IPS DF 6.9 (cell line): ENCODE measurements around the gene CISH.

Experiments used
- DNase-seq: peaks from one replicate; pipeline ENCODE4 v3.0.0-alpha.2; 2013; ENCODE audit warnings: low read depth, low spot score
- H3K27ac ChIP-seq: one replicate; pipeline ENCODE4 v1.5.1; 2013; ENCODE audit warnings: low read length, control low read depth
- H3K27me3 ChIP-seq: 2 replicates; pipeline ENCODE4 v1.6.1; 2013; ENCODE audit warnings: mild to moderate bottlenecking, low read length; ENCODE audit not compliant: control insufficient read depth, insufficient read depth
- H3K36me3 ChIP-seq: 2 replicates; pipeline ENCODE4 v1.6.1; 2013; ENCODE audit warnings: low read length; ENCODE audit not compliant: control insufficient read depth, insufficient read depth
- H3K4me1 ChIP-seq: 2 replicates; pipeline ENCODE4 v1.6.1; 2013; ENCODE audit warnings: low read length; ENCODE audit not compliant: control insufficient read depth, insufficient read depth
- H3K4me3 ChIP-seq: 2 replicates; pipeline ENCODE4 v1.5.1; 2013; ENCODE audit warnings: mild to moderate bottlenecking, low read length
- H3K9me3 ChIP-seq: 2 replicates; pipeline ENCODE4 v1.6.1; 2013; ENCODE audit warnings: low read length, inconsistent platforms; ENCODE audit not compliant: control insufficient read depth, insufficient read depth
- WGBS: extraction: QIAGEN DNeasy Blood & Tissue Kit; methylation state at CpG from one replicate; pipeline ENCODE4 v1.1.7; 2013; ENCODE audit warnings: mixed read lengths, missing lambda C conversion rate; ENCODE audit not compliant: insufficient read length, insufficient coverage; 5-methylcytosine and 5-hydroxymethylcytosine counted together

The CISH gene

GRCh38 chr3:50612970-50613846, 1.6 kb upstream of the CISH start:
- H3K4me3 ChIP-seq = no peak overlapping the region
- H3K27ac ChIP-seq = no peak overlapping the region
- DNase-seq = no peak
- H3K4me1 ChIP-seq = no peaks in the 10 kb centered on the region; the same call in 1 of the 2 replicates
- H3K9me3 ChIP-seq = no peaks in the 10 kb centered on the region
- peaks cover 18% of the 10 kb centered on the region; the same call in 1 of the 2 replicates for H3K27me3 ChIP-seq
- no CpG with 5 or more reads among the region's 6 CpGs for WGBS
- no peaks in the 10 kb centered on the region for H3K36me3 ChIP-seq

DNA sequence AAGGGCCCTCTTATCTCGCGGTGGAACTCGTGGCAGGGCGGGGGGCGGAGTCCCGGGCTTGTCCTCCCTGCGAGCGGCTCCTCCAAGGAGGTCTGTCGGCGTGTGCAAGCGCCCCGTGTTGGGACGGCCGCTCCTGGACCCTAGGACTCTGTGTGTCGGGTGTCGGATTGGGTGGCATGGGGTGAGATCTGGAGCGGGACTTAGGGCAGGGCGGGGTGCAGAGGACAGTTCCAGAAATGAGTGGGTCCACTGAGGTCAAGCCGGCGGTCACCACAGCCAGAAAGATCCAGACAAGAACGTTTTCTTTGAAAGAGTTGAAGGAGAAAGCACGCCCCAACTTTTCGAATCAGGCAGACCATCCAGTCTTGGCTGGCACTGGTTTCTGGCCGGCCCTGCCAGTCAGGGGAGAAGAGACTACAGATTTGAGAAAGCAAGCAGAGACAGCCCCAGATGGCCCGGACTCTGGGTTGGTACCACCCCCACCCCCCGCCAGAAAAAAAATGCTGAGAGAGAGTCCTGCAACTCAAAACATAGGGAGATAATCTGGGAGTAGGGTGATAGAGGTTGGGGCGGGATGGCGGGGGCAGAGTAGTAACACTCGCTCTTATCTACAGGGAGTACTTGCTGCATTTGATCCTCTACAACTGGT, 784 bp upstream of the CISH start:
- Histone ChIP-seq H3K27ac (no peak overlapping the region), H3K4me1 (no peaks in the 10 kb centered on the region), H3K9me3 (no peaks in the 10 kb centered on the region), H3K36me3 (no peaks in the 10 kb centered on the region), H3K4me3 (peak overlapping the region; percentile 38; the same call in 1 of the 2 replicates), H3K27me3 (peaks cover 18% of the 10 kb centered on the region; the same call in 1 of the 2 replicates)
- DNase-seq = no peak
- WGBS = no CpG with 5 or more reads among the region's 29 CpGs

DNA sequence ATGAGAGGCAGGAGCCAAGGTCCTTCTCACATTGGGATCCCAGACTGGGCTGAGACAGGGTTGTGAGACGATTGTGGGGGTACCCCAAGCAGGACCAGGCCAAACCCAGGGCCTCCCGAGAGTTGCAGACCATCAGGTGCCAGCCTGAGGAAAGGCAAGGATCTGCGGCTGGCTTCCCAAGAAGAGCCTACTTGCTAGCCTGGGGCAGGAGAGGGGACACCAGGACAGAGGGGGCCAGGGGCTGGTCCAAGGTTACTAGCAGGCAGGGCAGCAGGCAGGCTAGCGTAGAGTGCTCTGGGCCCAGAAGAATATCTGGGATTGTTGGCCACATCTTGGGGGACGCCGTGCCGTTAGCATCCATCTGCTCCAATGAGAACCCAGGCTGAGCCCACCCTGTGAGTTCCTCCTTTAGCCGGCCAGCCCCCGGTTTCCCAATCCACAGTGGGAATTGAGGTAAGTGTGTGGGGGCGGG, 546 bp downstream of the CISH start:
- H3K9me3 ChIP-seq = no peaks in the 10 kb centered on the region
- no peaks in the 10 kb centered on the region for H3K4me1 ChIP-seq
- peaks cover 18% of the 10 kb centered on the region; the same call in 1 of the 2 replicates for H3K27me3 ChIP-seq
- no CpG with 5 or more reads among the region's 10 CpGs for WGBS
- no peaks in the 10 kb centered on the region for H3K36me3 ChIP-seq
- no peak for DNase-seq
- peak overlapping the region; percentile 47; the same call in 1 of the 2 replicates for H3K4me3 ChIP-seq
- H3K27ac ChIP-seq = no peak overlapping the region

- peaks cover 18% of the 10 kb centered on the region; the same call in 1 of the 2 replicates for H3K27me3 ChIP-seq
- no peak overlapping the region for H3K27ac ChIP-seq
- no CpG with 5 or more reads among the region's 6 CpGs for WGBS
- no peak overlapping the region for H3K4me3 ChIP-seq
- no peak for DNase-seq
- H3K36me3 ChIP-seq = no peaks in the 10 kb centered on the region
- no peaks in the 10 kb centered on the region for H3K9me3 ChIP-seq
- no peaks in the 10 kb centered on the region for H3K4me1 ChIP-seq
These were observed 1.2 kb downstream of the CISH start for GRCh38 chr3:50610181-50610971.

GRCh38 chr3:50609763-50610085, 1.9 kb downstream of the CISH start:
- DNase-seq = no peak
- H3K4me3 ChIP-seq = no peak overlapping the region
- no peaks in the 10 kb centered on the region for H3K9me3 ChIP-seq
- H3K4me1 ChIP-seq = no peaks in the 10 kb centered on the region
- H3K27ac ChIP-seq = no peak overlapping the region
- no peaks in the 10 kb centered on the region for H3K36me3 ChIP-seq
- no CpG with 5 or more reads among the region's 3 CpGs for WGBS
- H3K27me3 ChIP-seq = peaks cover 18% of the 10 kb centered on the region; the same call in 1 of the 2 replicates

GRCh38 chr3:50609071-50609762, 2.4 kb downstream of the CISH start:
- Histone ChIP-seq H3K4me1 (no peaks in the 10 kb centered on the region), H3K9me3 (no peaks in the 10 kb centered on the region), H3K4me3 (no peak overlapping the region), H3K27ac (no peak overlapping the region), H3K27me3 (peaks cover 18% of the 10 kb centered on the region; the same call in 1 of the 2 replicates), H3K36me3 (no peaks in the 10 kb centered on the region)
- no CpG with 5 or more reads among the region's 5 CpGs for WGBS
- no peak for DNase-seq

GRCh38 chr3:50608278-50608677, 3.3 kb downstream of the CISH start:
- Histone ChIP-seq H3K27ac (no peak overlapping the region), H3K4me3 (no peak overlapping the region), H3K36me3 (no peaks in the 10 kb centered on the region), H3K4me1 (no peaks in the 10 kb centered on the region), H3K27me3 (peaks cover 14% of the 10 kb centered on the region; the same call in 1 of the 2 replicates), H3K9me3 (no peaks in the 10 kb centered on the region)
- no CpG with 5 or more reads among the region's 7 CpGs for WGBS
- DNase-seq = no peak

DNA sequence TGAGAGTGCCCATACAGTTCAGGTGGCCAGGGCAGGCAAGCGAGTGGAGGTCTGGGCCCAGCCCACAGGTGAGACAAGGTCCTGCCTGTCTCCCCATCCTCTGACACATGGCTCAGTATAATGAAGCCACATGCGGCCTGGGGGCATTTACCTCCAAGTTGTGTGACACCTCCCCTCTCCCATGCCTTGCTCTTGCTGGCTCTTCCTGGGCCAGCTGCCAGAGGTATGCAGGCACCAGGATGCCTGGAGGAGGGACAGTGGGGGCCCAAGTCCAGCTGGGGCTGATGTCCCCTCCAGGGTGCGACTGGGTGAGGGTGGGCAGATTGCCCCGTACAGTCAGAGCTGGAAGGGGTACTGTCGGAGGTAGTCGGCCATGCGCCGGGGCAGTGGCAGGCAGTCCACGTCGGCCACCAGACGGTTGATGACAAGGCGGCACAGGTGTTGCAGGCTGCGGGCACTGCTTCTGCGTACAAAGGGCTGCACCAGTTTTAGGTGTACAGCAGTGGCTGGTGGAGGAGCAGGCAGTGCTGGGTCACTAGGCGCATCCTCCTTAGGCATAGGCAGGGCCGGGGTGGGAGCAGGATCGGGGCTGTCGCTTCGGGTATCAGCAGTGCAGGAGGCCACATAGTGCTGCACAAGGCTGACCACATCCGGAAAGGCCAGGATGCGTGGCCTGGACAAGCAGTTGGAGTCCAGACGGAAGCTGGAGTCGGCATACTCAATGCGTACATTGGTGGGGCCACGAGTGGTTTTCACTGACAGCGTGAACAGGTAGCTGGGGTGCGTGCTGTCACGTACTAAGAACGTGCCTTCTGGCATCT, 4.1 kb downstream of the CISH start:
- Histone ChIP-seq H3K4me1 (no peaks in the 10 kb centered on the region), H3K9me3 (no peaks in the 10 kb centered on the region), H3K27me3 (peaks cover 10% of the 10 kb centered on the region; the same call in 1 of the 2 replicates), H3K27ac (no peak overlapping the region), H3K4me3 (no peak overlapping the region), H3K36me3 (no peaks in the 10 kb centered on the region)
- no peak for DNase-seq
- WGBS = no CpG with 5 or more reads among the region's 29 CpGs

DNA sequence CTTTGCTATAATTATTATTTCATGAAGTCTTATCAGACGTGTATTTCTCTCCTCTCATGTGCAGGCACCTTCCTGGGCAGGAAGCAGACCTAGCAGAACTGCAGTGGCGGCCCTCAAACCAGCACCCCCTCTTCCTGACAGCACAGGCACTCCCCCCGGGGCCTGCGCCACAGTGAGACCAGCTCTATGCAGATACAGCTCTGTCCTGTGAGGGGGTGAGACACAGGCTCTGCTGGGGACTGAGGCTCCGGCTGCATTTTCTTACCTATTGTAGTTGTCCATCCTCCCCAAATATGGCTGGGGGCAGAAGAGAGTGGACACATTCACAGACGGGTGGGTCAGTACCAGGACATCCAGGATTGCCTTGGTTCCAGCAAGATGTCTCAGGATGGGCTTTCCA, 5.0 kb downstream of the CISH start:
- no peaks in the 10 kb centered on the region for H3K4me1 ChIP-seq
- H3K27ac ChIP-seq = no peak overlapping the region
- no peaks in the 10 kb centered on the region for H3K9me3 ChIP-seq
- no peak overlapping the region for H3K4me3 ChIP-seq
- DNase-seq = no peak
- H3K36me3 ChIP-seq = no peaks in the 10 kb centered on the region
- WGBS = no CpG with 5 or more reads among the region's 6 CpGs
- H3K27me3 ChIP-seq = peaks cover 9% of the 10 kb centered on the region; the same call in 1 of the 2 replicates
